HepG2 (cell line): ENCODE measurements around the gene GMFB. TPM values are rescaled to one million over a fixed set of nuclear protein-coding genes. Genes with fewer than 3 reads are reported as not detected.
A peak's percentile ranks its signal among the peaks of the same experiment; 100 is the strongest.

Source experiments
- GABPA ChIP-seq, 2 experiments: IDR thresholded peaks; 2 replicates each; pipeline ENCODE4 v1.6.1; 2011 to 2016; ENCODE audit warnings: low read depth in 2 of 2, low read length in 1 of 2, missing biosample characterization in 1 of 2, missing genetic modification characterization in 1 of 2
- GFI1 ChIP-seq: sonication (generic); formaldehyde crosslinking; IDR thresholded peaks from 2 replicates; pipeline ENCODE4 v1.5.0; 2020; ENCODE audit warnings: missing genetic modification reagents, mild to moderate bottlenecking, borderline replicate concordance
- HHEX ChIP-seq: IDR thresholded peaks from 2 replicates; pipeline ENCODE4 v1.6.1; 2016; ENCODE audit warnings: control low read depth
- KDM3A ChIP-seq: IDR thresholded peaks from 2 replicates; pipeline ENCODE4 v1.6.1; 2018; ENCODE audit warnings: low read depth, missing compliant biosample characterization
- KDM5A ChIP-seq: fragments of 200-600 bp; sonication (generic); IDR thresholded peaks from 2 replicates; pipeline ENCODE4 v1.7.0; 2018; ENCODE audit warnings: antibody characterized with exemption, mild to moderate bottlenecking, low read length, borderline replicate concordance
- LCORL ChIP-seq, 2 experiments: fragments of 450-650 bp in 1 of 2; sonication (generic) in 1 of 2; formaldehyde crosslinking in 1 of 2; IDR thresholded peaks; 2 replicates each; pipeline versions ENCODE4 v1.5.0 to v1.6.1; 2017 to 2020; ENCODE audit warnings: antibody characterized with exemption in 1 of 2, missing genetic modification reagents in 1 of 2
- MTF1 ChIP-seq: sonication (generic); formaldehyde crosslinking; IDR thresholded peaks from 2 replicates; pipeline ENCODE4 v1.5.0; 2020; ENCODE audit warnings: missing genetic modification reagents
- NFKB2 ChIP-seq: sonication (generic); formaldehyde crosslinking; IDR thresholded peaks from 2 replicates; pipeline ENCODE4 v1.4.0; 2020; ENCODE audit warnings: missing genetic modification reagents, borderline replicate concordance
- PBX3 ChIP-seq: sonication (generic); formaldehyde crosslinking; IDR thresholded peaks from 2 replicates; pipeline ENCODE4 v1.8.1; 2023; ENCODE audit warnings: missing genetic modification reagents, inconsistent platforms, borderline replicate concordance
- RELA ChIP-seq: sonication (generic); formaldehyde crosslinking; IDR thresholded peaks from 2 replicates; pipeline ENCODE4 v1.4.0; 2020; ENCODE audit warnings: missing genetic modification reagents
- RFXAP ChIP-seq: sonication (generic); formaldehyde crosslinking; IDR thresholded peaks from 2 replicates; pipeline ENCODE4 v1.4.0; 2020; ENCODE audit warnings: missing genetic modification reagents, borderline replicate concordance
- TEAD2 ChIP-seq: sonication (generic); formaldehyde crosslinking; IDR thresholded peaks from 2 replicates; pipeline ENCODE4 v1.9.0; 2021; ENCODE audit warnings: missing genetic modification reagents
- THYN1 ChIP-seq: sonication (generic); formaldehyde crosslinking; IDR thresholded peaks from 2 replicates; pipeline ENCODE4 v1.8.1; 2023; ENCODE audit warnings: low read depth, mild to moderate bottlenecking, moderate library complexity, missing genetic modification reagents, borderline replicate concordance
- ZBTB44 ChIP-seq: sonication (generic); formaldehyde crosslinking; IDR thresholded peaks from 2 replicates; pipeline ENCODE4 v1.4.0; 2020; ENCODE audit warnings: missing genetic modification reagents
- ZNF10 ChIP-seq: sonication (generic); formaldehyde crosslinking; IDR thresholded peaks from 2 replicates; pipeline ENCODE4 v1.4.0; 2020; ENCODE audit warnings: mild to moderate bottlenecking, low read depth, missing genetic modification reagents, borderline replicate concordance
- ZNF644 ChIP-seq: IDR thresholded peaks from 2 replicates; pipeline ENCODE4 v1.6.1; 2016; ENCODE audit warnings: low read depth
- ZNF775 ChIP-seq: sonication (generic); formaldehyde crosslinking; IDR thresholded peaks from 2 replicates; pipeline ENCODE4 v1.4.0; 2020; ENCODE audit warnings: missing genetic modification reagents, mild to moderate bottlenecking, moderate library complexity, borderline replicate concordance
- polyA plus RNA-seq, 8 experiments: library from polyadenylated mRNA; depleted of rRNA in 3 of 8; stranded (reverse) in 7 of 8; unstranded in 1 of 8; fragments of >200 nt; fragmentation: Illumina TruSeq in 4 of 8; extraction: Trizol in 4 of 8; gene quantifications; 2 replicates each; pipeline versions ENCODE4 v1.2.1 to v1.2.3, GENCODE V29; 2011 to 2016; ENCODE audit warnings: low read depth in 4 of 8, missing spikeins in 1 of 8, mixed read lengths in 1 of 8; ENCODE audit not compliant: insufficient read depth in 1 of 8
- total RNA-seq, 5 experiments: library from RNA; depleted of rRNA; stranded (reverse); fragments of >200 nt; fragmentation: Illumina TruSeq; extraction: Trizol; gene quantifications; 2 replicates each; pipeline ENCODE4 v1.2.3, GENCODE V29; 2016; ENCODE audit warnings: low read depth in 1 of 5
- TF ChIP-seq, protein P1 (sequence below): sonication (generic); formaldehyde crosslinking; IDR thresholded peaks from 2 replicates; pipeline ENCODE4 v1.4.0; 2020; ENCODE audit warnings: mild to moderate bottlenecking, missing genetic modification reagents
- TF ChIP-seq, protein P2 (sequence below): IDR thresholded peaks from 2 replicates; pipeline ENCODE4 v1.6.1; 2016; ENCODE audit warnings: low read depth, borderline replicate concordance
- TF ChIP-seq, protein P3 (sequence below), 2 experiments: sonication (generic) in 1 of 2; formaldehyde crosslinking in 1 of 2; IDR thresholded peaks; 2 replicates each; pipeline versions ENCODE4 v1.5.1 to v1.6.1; 2011 to 2020; ENCODE audit warnings: borderline replicate concordance in 1 of 2, low read depth in 1 of 2, low read length in 1 of 2, mild to moderate bottlenecking in 1 of 2, missing genetic modification reagents in 1 of 2, moderate library complexity in 1 of 2

Gene GMFB
- total and polyA plus RNA-seq, 2 of the 13 experiments (the other 11 are each of a cell fraction or from before 2014, with no cell fraction given) = 17.3 to 68.2 TPM

DNA sequence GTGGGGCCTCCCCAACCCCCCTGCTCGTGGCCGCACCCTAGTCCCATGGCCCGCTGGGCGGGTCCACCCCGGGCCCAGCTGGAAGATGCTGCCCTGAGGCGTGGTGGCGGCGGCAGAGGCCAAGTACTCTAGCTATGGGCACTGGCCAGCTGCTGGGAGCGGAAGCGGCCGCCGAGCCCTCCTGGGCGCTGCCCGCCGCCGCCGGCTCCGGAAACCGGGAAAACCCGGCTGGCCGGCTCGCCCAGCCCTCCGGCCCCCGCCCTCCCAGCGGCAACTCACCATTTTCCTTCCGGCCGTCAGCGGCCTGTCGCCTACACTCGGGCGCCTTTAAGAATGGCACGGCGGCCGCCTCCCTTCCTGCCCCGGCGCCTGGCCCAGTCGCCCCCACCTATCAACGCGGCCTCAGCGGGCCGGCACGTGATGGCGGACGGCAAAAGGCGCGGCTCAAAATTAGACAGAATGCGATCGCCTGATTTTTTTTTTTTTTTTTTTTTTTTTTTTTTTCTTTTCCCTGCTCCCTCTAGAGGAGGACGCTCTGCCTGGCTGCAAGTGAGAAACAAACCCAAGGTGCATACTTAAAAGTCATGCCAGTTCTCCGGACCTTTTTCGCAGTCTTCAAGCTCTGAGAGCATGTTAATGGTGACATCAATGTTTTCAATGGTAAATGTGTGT is at the start of gene GMFB (continued):
- peak; percentile 90; the same call in 1 of the 2 replicates for TF ChIP-seq NFKB2
- no peak for TF ChIP-seq THYN1
- 0 out of 2 replicates have a peak, but pooled peaks have one; percentile 16 for TF ChIP-seq MTF1 (CRISPR knock-in tag)
- no peak for TF ChIP-seq ZNF10 (CRISPR knock-in tag)
- TF ChIP-seq TEAD2 (CRISPR knock-in tag) = no peak
- TF ChIP-seq LCORL (IDR thresholded peaks at IDR 0.05) = no peak
- TF ChIP-seq LCORL (CRISPR knock-in tag; IDR thresholded peaks at IDR 0.05) = peak; percentile 62; the same call in 1 of the 2 replicates
- TF ChIP-seq ZNF644 (CRISPR knock-in tag) = 0 out of 2 replicates have a peak, but pooled peaks have one; percentile 13
- TF ChIP-seq, protein P1, sequence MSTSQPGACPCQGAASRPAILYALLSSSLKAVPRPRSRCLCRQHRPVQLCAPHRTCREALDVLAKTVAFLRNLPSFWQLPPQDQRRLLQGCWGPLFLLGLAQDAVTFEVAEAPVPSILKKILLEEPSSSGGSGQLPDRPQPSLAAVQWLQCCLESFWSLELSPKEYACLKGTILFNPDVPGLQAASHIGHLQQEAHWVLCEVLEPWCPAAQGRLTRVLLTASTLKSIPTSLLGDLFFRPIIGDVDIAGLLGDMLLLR (CRISPR knock-in tag) = peak; percentile 47; the same call in 1 of the 2 replicates
- no peak for TF ChIP-seq PBX3 (CRISPR knock-in tag)
- no peak for TF ChIP-seq RELA
- no peak for TF ChIP-seq GFI1 (CRISPR knock-in tag)
- TF ChIP-seq, protein P2, sequence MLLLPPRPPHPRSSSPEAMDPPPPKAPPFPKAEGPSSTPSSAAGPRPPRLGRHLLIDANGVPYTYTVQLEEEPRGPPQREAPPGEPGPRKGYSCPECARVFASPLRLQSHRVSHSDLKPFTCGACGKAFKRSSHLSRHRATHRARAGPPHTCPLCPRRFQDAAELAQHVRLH (CRISPR knock-in tag) = peak; percentile 20; the same call in 1 of the 2 replicates
- TF ChIP-seq KDM3A = peak; percentile 80; the same call in 1 of the 2 replicates
- TF ChIP-seq ZNF775 = no peak; the same call in 1 of the 2 replicates
- peak; percentile 63; the same call in 1 of the 2 replicates for TF ChIP-seq RFXAP
- TF ChIP-seq HHEX (CRISPR knock-in tag) = no peak
- TF ChIP-seq GABPA (IDR thresholded peaks at IDR 0.05; ENCODE audit: low read depth, low read length) = 0 out of 2 replicates have a peak, but pooled peaks have one; percentile 38
- peak; percentile 69 for TF ChIP-seq GABPA (CRISPR knock-in tag; IDR thresholded peaks at IDR 0.05; ENCODE audit: low read depth)
- peak; percentile 52; the same call in 1 of the 2 replicates for TF ChIP-seq KDM5A
- TF ChIP-seq, protein P3, sequence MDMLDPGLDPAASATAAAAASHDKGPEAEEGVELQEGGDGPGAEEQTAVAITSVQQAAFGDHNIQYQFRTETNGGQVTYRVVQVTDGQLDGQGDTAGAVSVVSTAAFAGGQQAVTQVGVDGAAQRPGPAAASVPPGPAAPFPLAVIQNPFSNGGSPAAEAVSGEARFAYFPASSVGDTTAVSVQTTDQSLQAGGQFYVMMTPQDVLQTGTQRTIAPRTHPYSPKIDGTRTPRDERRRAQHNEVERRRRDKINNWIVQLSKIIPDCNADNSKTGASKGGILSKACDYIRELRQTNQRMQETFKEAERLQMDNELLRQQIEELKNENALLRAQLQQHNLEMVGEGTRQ (IDR thresholded peaks at IDR 0.05; ENCODE audit: low read depth, low read length) = peak; percentile 56
- TF ChIP-seq, protein P3 (CRISPR knock-in tag; IDR thresholded peaks at IDR 0.05; ENCODE audit: borderline replicate concordance) = peak; percentile 90; the same call in 1 of the 2 replicates
- no peak for TF ChIP-seq ZBTB44 (CRISPR knock-in tag)
